Activated CD8-positive, alpha-beta T cell treated with anti-CD3 and anti-CD28 coated beads, Interleukin-2, amount 10 ng/mL, durations not matched to agents 7 days and 5 days (primary cell): ENCODE results near the gene MYO5B. TPM values are rescaled to one million over a fixed set of nuclear protein-coding genes. Genes with fewer than 3 reads are reported as not detected.

ENCODE experiments used
- ATAC-seq: fragments of 150-1000 bp; cut with Tn5 transposase; one replicate; pipeline ENCODE4 v1.10.0; 2021; ENCODE audit warnings: moderate library complexity
- CTCF ChIA-PET: fragments of 350-600 bp; sonication (Branson Sonifier 250); formaldehyde crosslinking; loops from one replicate; lab custom pipeline; 2021; ENCODE audit warnings: antibody characterized with exemption; lab: Charles Lee
- POLR2A ChIA-PET: fragments of 350-600 bp; sonication (Branson Sonifier 250); formaldehyde crosslinking; loops from one replicate; lab custom pipeline; 2021; ENCODE audit warnings: antibody characterized with exemption; lab: Charles Lee
- DNase-seq: peaks from one replicate; pipeline ENCODE4 v3.0.0-alpha.2; 2020
- H3K27ac Mint-ChIP-seq: one replicate; pipeline ENCODE4 v1.8.0; 2021; ENCODE audit warnings: mild to moderate bottlenecking, mixed read lengths
- H3K27me3 Mint-ChIP-seq: one replicate; pipeline ENCODE4 v1.8.0; 2021; ENCODE audit warnings: low read depth, mixed read lengths
- H3K36me3 Mint-ChIP-seq: one replicate; pipeline ENCODE4 v1.8.0; 2021; ENCODE audit warnings: low read depth, mixed read lengths
- H3K4me1 Mint-ChIP-seq: one replicate; pipeline ENCODE4 v1.8.0; 2021; ENCODE audit warnings: low read depth, mixed read lengths
- H3K4me3 Mint-ChIP-seq: one replicate; pipeline ENCODE4 v1.8.0; 2021; ENCODE audit warnings: mild to moderate bottlenecking, mixed read lengths
- H3K9me3 Mint-ChIP-seq: one replicate; pipeline ENCODE4 v1.8.0; 2022; ENCODE audit warnings: mixed read lengths; ENCODE audit not compliant: insufficient read depth
- total RNA-seq, 2 experiments: library from RNA; stranded (reverse); gene quantifications; one replicate each; pipeline ENCODE4 v1.2.3, GENCODE V29; 2021

Gene MYO5B
- total RNA-seq, 2 experiments from 2014 or later: not detected

GRCh38 chr18:50166901-50167300 is 28.0 kb downstream of the MYO5B start:
- H3K9me3 Mint-ChIP-seq: no peaks in the 10 kb centered on the region
- DNase-seq (no peak), ATAC-seq (no peak)
- H3K4me3 Mint-ChIP-seq: no peak overlapping the region
- no peaks in the 10 kb centered on the region for H3K4me1 Mint-ChIP-seq
- POLR2A ChIA-PET: no interaction called here
- CTCF ChIA-PET: no interaction called here
- H3K36me3 Mint-ChIP-seq: no peaks in the 10 kb centered on the region
- no peak overlapping the region for H3K27ac Mint-ChIP-seq
- peaks cover 40% of the 10 kb centered on the region for H3K27me3 Mint-ChIP-seq

- Mint-ChIP-seq H3K4me1 (no peaks in the 10 kb centered on the region), H3K36me3 (no peaks in the 10 kb centered on the region), H3K9me3 (no peaks in the 10 kb centered on the region), H3K4me3 (no peak overlapping the region), H3K27ac (no peak overlapping the region), H3K27me3 (peaks cover 46% of the 10 kb centered on the region)
- CTCF ChIA-PET: no interaction called here
- DNase-seq (no peak), ATAC-seq (no peak)
- POLR2A ChIA-PET: no interaction called here
Observed at GRCh38 chr18:50163505-50163904, 31.4 kb downstream of the MYO5B start.

- Mint-ChIP-seq H3K27me3 (peaks cover 44% of the 10 kb centered on the region), H3K4me3 (no peak overlapping the region), H3K27ac (no peak overlapping the region), H3K36me3 (no peaks in the 10 kb centered on the region), H3K4me1 (no peaks in the 10 kb centered on the region), H3K9me3 (no peaks in the 10 kb centered on the region)
- CTCF ChIA-PET: interaction anchor here (0.8 kb wide), 1 partner anchor 41 kb away, joined by 3 read pairs; no protein-coding TSS in a partner anchor
- POLR2A ChIA-PET: no interaction called here
- ATAC-seq: no peak
- no peak for DNase-seq
Observed at GRCh38 chr18:50162486-50163304, 32.3 kb downstream of the MYO5B start.

- POLR2A ChIA-PET: no interaction called here
- CTCF ChIA-PET: no interaction called here
Observed at GRCh38 chr18:50161597-50162205, 33.2 kb downstream of the MYO5B start.

GRCh38 chr18:50159654-50160046 is 35.3 kb downstream of the MYO5B start:
- Mint-ChIP-seq H3K4me1 (no peaks in the 10 kb centered on the region), H3K4me3 (no peak overlapping the region), H3K36me3 (no peaks in the 10 kb centered on the region), H3K9me3 (no peaks in the 10 kb centered on the region), H3K27me3 (peaks cover 30% of the 10 kb centered on the region), H3K27ac (no peak overlapping the region)
- POLR2A ChIA-PET: interaction anchor here (0.6 kb wide), 1 partner anchor 699 kb away, joined by 4 read pairs; the partner anchor contains the start of gene DYM
- DNase-seq (no peak), ATAC-seq (no peak)
- CTCF ChIA-PET: no interaction called here

More at GRCh38 chr18:50161597-50162205, 33.2 kb downstream of the MYO5B start:
- Mint-ChIP-seq H3K9me3 (no peaks in the 10 kb centered on the region), H3K4me3 (no peak overlapping the region), H3K4me1 (no peaks in the 10 kb centered on the region), H3K27ac (no peak overlapping the region), H3K27me3 (peaks cover 40% of the 10 kb centered on the region), H3K36me3 (no peaks in the 10 kb centered on the region)
- no peak for ATAC-seq
- DNase-seq: no peak

GRCh38 chr18:50158866-50159653 is 35.9 kb downstream of the MYO5B start:
- Mint-ChIP-seq H3K9me3 (no peaks in the 10 kb centered on the region), H3K27me3 (peaks cover 32% of the 10 kb centered on the region), H3K27ac (no peak overlapping the region), H3K4me3 (no peak overlapping the region), H3K4me1 (no peaks in the 10 kb centered on the region), H3K36me3 (no peaks in the 10 kb centered on the region)
- DNase-seq (no peak), ATAC-seq (no peak)
- CTCF ChIA-PET: no interaction called here
- POLR2A ChIA-PET: interaction anchor here (0.6 kb wide), 1 partner anchor 698 kb away, joined by 4 read pairs; the partner anchor contains the start of gene DYM

GRCh38 chr18:50155406-50155805 is 39.5 kb downstream of the MYO5B start:
- CTCF ChIA-PET: no interaction called here
- POLR2A ChIA-PET: no interaction called here
- Mint-ChIP-seq H3K9me3 (no peaks in the 10 kb centered on the region), H3K27ac (no peak overlapping the region), H3K4me3 (no peak overlapping the region), H3K4me1 (no peaks in the 10 kb centered on the region), H3K27me3 (peaks cover 25% of the 10 kb centered on the region), H3K36me3 (no peaks in the 10 kb centered on the region)
- DNase-seq: no peak
- no peak for ATAC-seq

GRCh38 chr18:50154420-50154819 is 40.5 kb downstream of the MYO5B start:
- ATAC-seq (no peak), DNase-seq (no peak)
- Mint-ChIP-seq H3K4me1 (no peaks in the 10 kb centered on the region), H3K27ac (no peak overlapping the region), H3K27me3 (peaks cover 22% of the 10 kb centered on the region), H3K4me3 (no peak overlapping the region), H3K9me3 (no peaks in the 10 kb centered on the region), H3K36me3 (no peaks in the 10 kb centered on the region)
- ChIA-PET POLR2A (no interaction called here), CTCF (no interaction called here)

- Mint-ChIP-seq H3K4me1 (no peaks in the 10 kb centered on the region), H3K36me3 (no peaks in the 10 kb centered on the region), H3K4me3 (no peak overlapping the region), H3K27ac (no peak overlapping the region), H3K27me3 (peaks cover 15% of the 10 kb centered on the region), H3K9me3 (no peaks in the 10 kb centered on the region)
- ChIA-PET POLR2A (no interaction called here), CTCF (no interaction called here)
- ATAC-seq (no peak), DNase-seq (no peak)
Observed at GRCh38 chr18:50152900-50153299, 42.0 kb downstream of the MYO5B start.

- Mint-ChIP-seq H3K27ac (no peak overlapping the region), H3K36me3 (no peaks in the 10 kb centered on the region), H3K4me3 (no peak overlapping the region), H3K9me3 (no peaks in the 10 kb centered on the region), H3K27me3 (peaks cover 11% of the 10 kb centered on the region), H3K4me1 (no peaks in the 10 kb centered on the region)
- CTCF ChIA-PET: no interaction called here
- ATAC-seq (no peak), DNase-seq (no peak)
- POLR2A ChIA-PET: no interaction called here
Observed at GRCh38 chr18:50151926-50152325, 43.0 kb downstream of the MYO5B start.

GRCh38 chr18:50144540-50144939 is 50.4 kb downstream of the MYO5B start:
- CTCF ChIA-PET: no interaction called here
- DNase-seq (no peak), ATAC-seq (no peak)
- Mint-ChIP-seq H3K36me3 (no peaks in the 10 kb centered on the region), H3K27ac (no peak overlapping the region), H3K4me1 (no peaks in the 10 kb centered on the region), H3K27me3 (peaks cover 4% of the 10 kb centered on the region), H3K9me3 (no peaks in the 10 kb centered on the region), H3K4me3 (no peak overlapping the region)
- POLR2A ChIA-PET: no interaction called here

- no peak for ATAC-seq
- Mint-ChIP-seq H3K36me3 (no peaks in the 10 kb centered on the region), H3K9me3 (no peaks in the 10 kb centered on the region), H3K4me3 (no peak overlapping the region), H3K27ac (no peak overlapping the region), H3K27me3 (peaks cover 4% of the 10 kb centered on the region), H3K4me1 (no peaks in the 10 kb centered on the region)
- CTCF ChIA-PET: no interaction called here
- POLR2A ChIA-PET: no interaction called here
- no peak for DNase-seq
Observed at GRCh38 chr18:50143886-50144285, 51.1 kb downstream of the MYO5B start.
